IPS DF 6.9 (cell line): ENCODE data around the gene MRPL42.
"Not testable (repeated sequence)": the region's sequence is repeated elsewhere in the genome, so short reads cannot be mapped to it uniquely, and the experiment has no call there.

ENCODE experiments used
- DNase-seq: peaks from one replicate; pipeline ENCODE4 v3.0.0-alpha.2; 2013; ENCODE audit warnings: low read depth, low spot score
- H3K27ac ChIP-seq: one replicate; pipeline ENCODE4 v1.5.1; 2013; ENCODE audit warnings: low read length, control low read depth
- H3K27me3 ChIP-seq: 2 replicates; pipeline ENCODE4 v1.6.1; 2013; ENCODE audit warnings: mild to moderate bottlenecking, low read length; ENCODE audit not compliant: control insufficient read depth, insufficient read depth
- H3K36me3 ChIP-seq: 2 replicates; pipeline ENCODE4 v1.6.1; 2013; ENCODE audit warnings: low read length; ENCODE audit not compliant: control insufficient read depth, insufficient read depth
- H3K4me1 ChIP-seq: 2 replicates; pipeline ENCODE4 v1.6.1; 2013; ENCODE audit warnings: low read length; ENCODE audit not compliant: control insufficient read depth, insufficient read depth
- H3K4me3 ChIP-seq: 2 replicates; pipeline ENCODE4 v1.5.1; 2013; ENCODE audit warnings: mild to moderate bottlenecking, low read length
- H3K9me3 ChIP-seq: 2 replicates; pipeline ENCODE4 v1.6.1; 2013; ENCODE audit warnings: low read length, inconsistent platforms; ENCODE audit not compliant: control insufficient read depth, insufficient read depth
- WGBS: extraction: QIAGEN DNeasy Blood & Tissue Kit; methylation state at CpG from one replicate; pipeline ENCODE4 v1.1.7; 2013; ENCODE audit warnings: mixed read lengths, missing lambda C conversion rate; ENCODE audit not compliant: insufficient read length, insufficient coverage; 5-methylcytosine and 5-hydroxymethylcytosine counted together

Gene MRPL42

DNA sequence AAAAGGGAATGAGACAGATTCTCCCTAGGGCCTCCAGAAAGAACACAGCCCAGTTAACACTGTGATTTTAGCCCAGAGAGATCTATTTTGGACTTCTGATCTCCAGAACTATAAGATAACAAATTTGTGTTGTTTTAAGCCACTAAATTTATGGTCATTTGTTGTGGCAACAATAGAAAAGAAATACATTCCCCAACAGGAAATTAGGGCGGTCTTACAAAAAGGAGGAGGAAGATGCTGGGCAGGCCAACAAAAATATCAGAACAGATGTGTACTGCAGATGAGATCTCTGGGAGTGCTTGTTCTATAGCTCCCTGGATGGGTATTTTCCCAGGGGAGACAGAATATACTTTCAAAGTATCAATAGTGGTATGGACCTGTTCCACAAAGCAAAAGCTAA is 73.2 kb downstream of the MRPL42 start:
- no peak overlapping the region for H3K27ac ChIP-seq
- no peak overlapping the region for H3K4me3 ChIP-seq
- H3K9me3 ChIP-seq, result no peaks in the 10 kb centered on the region
- no peaks in the 10 kb centered on the region for H3K27me3 ChIP-seq
- no CpG with 5 or more reads among the region's 1 CpG for WGBS
- DNase-seq, result no peak
- no peaks in the 10 kb centered on the region for H3K36me3 ChIP-seq
- H3K4me1 ChIP-seq, result no peaks in the 10 kb centered on the region

DNA sequence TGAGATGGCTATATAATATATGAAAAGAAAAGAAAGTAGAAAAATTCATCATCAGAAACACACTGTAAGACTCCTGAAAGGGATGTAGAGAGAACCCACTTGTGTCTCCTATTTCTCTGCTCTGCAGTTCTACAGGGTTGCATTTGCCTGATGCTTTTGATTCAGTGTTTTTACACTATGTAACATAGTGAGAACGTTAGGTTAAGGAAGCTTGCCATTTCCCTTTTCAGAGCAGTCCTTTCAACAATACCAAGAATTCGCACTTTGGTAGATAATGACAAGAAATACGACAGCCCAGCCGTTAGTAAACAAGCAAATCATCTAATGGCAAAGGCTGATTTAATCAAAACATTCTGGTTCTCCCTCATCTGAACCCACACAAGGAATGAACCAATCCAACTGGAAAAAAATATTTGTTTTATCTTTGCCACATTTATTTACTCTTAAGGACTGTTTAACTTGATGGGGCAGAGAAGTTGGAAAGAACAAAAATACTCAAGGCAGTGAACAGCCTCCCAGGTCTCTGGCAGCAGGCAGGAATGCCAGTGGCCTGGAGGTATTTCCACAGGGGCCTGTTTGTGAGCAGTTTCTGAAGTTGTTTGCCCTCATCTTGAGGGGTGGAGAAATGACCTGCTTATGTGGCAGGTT is 74.4 kb downstream of the MRPL42 start:
- no peak for DNase-seq

DNA sequence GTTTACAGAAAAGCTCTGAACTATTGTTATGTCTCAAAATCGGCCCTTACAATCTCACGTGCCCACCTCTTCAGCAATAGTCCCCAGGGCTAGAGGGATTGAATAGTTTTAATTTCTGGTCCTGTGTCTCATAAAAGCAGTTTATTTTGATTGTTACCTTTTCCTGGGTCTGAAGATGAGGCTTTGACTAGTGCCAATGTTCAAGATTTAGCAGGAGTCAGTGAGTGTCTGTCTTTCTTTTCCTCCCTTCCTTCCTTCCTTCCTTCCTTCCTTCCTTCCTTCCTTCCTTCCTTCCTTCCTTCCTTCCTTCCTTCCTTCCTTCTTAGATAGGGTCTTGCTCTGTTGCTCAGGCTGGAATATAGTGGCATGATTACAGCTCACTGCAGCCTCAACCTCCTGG is 80.5 kb downstream of the MRPL42 start:
- Histone ChIP-seq H3K4me1 (no peaks in the 10 kb centered on the region), H3K27me3 (no peaks in the 10 kb centered on the region), H3K4me3 (no peak overlapping the region), H3K36me3 (no peaks in the 10 kb centered on the region), H3K27ac (no peak overlapping the region), H3K9me3 (no peaks in the 10 kb centered on the region)
- DNase-seq, result no peak
- no CpG with 5 or more reads among the region's 2 CpGs for WGBS

More for the DNA sequence above, 74.4 kb downstream of the MRPL42 start:
- no peaks in the 10 kb centered on the region for H3K27me3 ChIP-seq
- no peak overlapping the region for H3K4me3 ChIP-seq
- no peaks in the 10 kb centered on the region for H3K9me3 ChIP-seq
- no CpG with 5 or more reads among the region's 4 CpGs for WGBS
- H3K4me1 ChIP-seq, result no peaks in the 10 kb centered on the region
- no peaks in the 10 kb centered on the region for H3K36me3 ChIP-seq
- no peak overlapping the region for H3K27ac ChIP-seq

DNA sequence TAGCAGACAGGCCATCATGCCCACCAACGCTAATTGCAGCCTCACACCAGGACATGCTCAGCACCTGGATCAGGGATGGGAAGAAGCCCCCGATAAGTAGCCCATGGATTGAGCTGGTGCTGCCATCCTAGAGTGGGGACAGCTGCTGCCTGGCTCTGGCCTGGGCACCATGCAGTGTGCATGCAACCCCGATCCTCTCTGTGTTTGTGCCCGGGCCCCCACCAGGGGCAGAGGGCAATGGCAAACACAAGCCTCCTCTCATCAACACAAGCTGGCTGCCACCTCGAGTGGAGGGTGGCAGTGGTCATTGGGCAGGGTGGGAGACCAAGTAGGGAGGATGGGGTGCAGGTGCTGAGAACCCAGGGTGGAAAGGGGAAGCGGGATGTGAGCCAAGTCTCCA is 81.9 kb downstream of the MRPL42 start:
- H3K27ac ChIP-seq, result no peak overlapping the region
- no peak for DNase-seq
- H3K9me3 ChIP-seq, result no peaks in the 10 kb centered on the region
- H3K4me1 ChIP-seq, result no peaks in the 10 kb centered on the region
- H3K36me3 ChIP-seq, result no peaks in the 10 kb centered on the region
- no peaks in the 10 kb centered on the region for H3K27me3 ChIP-seq
- no CpG with 5 or more reads among the region's 6 CpGs for WGBS
- H3K4me3 ChIP-seq, result no peak overlapping the region

DNA sequence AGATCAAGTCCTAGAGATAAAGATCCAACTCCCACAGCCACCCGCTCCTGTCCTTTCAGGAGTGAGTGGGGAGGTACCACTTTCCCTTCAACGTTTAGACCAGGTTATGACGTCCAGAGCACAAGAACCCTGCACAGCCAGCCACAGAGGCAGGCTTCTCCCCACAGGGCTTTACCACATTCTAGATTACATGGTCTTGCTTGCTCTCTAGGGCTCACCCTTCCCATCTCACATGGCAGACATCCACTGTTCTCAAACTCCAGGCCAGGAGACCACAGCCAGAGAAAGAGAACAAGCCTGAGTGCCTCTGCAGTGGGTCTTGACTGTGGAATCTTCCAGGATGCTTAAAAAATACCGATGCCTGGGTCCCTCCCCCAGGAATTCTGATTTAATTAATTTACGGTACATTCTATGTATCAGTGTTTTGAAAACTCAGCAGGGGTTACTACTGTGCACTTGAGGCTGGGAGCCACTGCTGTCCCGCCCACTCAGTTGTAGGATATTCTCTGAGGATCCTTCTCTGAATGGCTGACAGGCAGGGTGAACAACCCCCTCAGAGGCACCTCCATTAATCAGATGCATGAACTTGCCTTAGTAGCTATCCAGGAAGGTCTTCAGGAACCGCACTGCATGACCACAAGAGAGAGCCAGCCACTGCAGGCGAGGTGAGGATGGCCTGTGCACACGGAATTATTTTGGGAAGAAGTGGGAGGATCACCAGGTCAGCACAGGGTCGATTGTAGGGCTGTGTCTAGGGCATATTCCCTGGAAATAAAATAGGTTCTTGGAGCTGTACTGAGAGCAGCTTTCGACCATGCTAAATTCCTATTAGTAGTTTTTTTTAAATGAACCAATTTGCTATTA is 83.7 kb downstream of the MRPL42 start:
- no peak for DNase-seq
- no peaks in the 10 kb centered on the region for H3K4me1 ChIP-seq
- H3K9me3 ChIP-seq, result no peaks in the 10 kb centered on the region
- no peaks in the 10 kb centered on the region for H3K36me3 ChIP-seq
- WGBS, result no CpG with 5 or more reads among the region's 11 CpGs
- no peak overlapping the region for H3K27ac ChIP-seq
- no peaks in the 10 kb centered on the region for H3K27me3 ChIP-seq
- H3K4me3 ChIP-seq, result no peak overlapping the region

DNA sequence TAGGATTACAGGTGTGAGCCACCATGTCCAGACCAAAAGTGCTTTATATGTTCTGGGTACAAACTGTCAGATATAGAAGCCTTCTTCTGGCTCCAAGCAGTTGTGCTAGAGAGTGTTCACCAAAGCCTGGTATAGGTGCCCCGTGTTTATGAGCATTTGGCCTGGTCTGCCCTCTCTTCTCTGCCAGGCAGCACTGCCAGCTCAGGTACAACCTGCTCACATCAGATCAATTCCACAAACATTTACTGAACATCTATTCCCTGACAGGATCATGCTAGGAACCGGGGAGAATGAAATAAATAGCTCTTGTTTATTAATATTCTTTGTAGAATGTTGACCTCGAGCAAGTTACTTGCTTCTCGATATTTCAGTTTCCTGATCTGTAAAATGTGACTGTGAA is 85.1 kb downstream of the MRPL42 start:
- no peak overlapping the region for H3K4me3 ChIP-seq
- no peaks in the 10 kb centered on the region for H3K36me3 ChIP-seq
- no peaks in the 10 kb centered on the region for H3K9me3 ChIP-seq
- H3K4me1 ChIP-seq, result no peaks in the 10 kb centered on the region
- no peak for DNase-seq
- no peaks in the 10 kb centered on the region for H3K27me3 ChIP-seq
- no peak overlapping the region for H3K27ac ChIP-seq
- WGBS, result no CpG with 5 or more reads among the region's 4 CpGs

DNA sequence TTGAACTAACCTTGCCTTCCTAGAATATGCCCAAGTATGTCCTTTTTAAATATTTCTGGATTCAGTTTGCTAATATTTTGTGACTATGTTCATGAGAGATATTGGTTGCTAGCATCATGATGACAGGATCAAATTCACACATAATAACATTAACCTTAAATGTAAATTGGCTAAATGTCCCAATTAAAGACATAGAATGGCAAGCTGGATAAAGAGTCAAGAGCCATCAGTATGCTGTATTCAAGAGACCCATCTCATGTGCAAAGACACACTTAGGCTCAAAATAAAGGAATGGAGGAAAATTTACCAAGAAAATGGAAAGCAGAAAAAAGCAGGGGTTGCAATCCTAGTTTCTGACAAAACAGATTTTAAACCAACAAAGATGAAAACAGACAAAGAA is 90.6 kb downstream of the MRPL42 start:
- not testable (repeated sequence) for H3K9me3 ChIP-seq, H3K4me3 ChIP-seq, H3K4me1 ChIP-seq, H3K27ac ChIP-seq, H3K36me3 ChIP-seq, H3K27me3 ChIP-seq, DNase-seq

DNA sequence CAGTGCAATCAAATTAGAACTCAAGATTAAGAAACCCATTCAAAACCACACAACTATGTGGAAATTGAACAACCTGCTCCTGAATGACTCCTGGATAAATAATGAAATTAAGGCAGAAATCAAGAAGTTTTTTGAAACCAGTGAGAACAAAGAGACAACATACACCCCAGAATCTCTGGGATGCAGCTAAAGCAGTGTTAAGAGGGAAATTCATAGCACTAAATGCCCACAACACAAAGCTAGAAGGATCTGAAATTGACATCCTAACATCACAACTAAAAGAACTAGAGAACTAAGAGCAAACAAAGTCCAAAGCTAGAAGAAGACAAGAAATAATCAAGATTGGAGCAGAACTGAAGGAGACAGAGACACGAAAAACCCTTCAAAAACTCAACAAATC is 91.4 kb downstream of the MRPL42 start:
- not testable (repeated sequence) for H3K27ac ChIP-seq, H3K27me3 ChIP-seq, H3K4me1 ChIP-seq, DNase-seq, H3K36me3 ChIP-seq, H3K4me3 ChIP-seq, H3K9me3 ChIP-seq
- WGBS, result no CpG with 5 or more reads among the region's 1 CpG

DNA sequence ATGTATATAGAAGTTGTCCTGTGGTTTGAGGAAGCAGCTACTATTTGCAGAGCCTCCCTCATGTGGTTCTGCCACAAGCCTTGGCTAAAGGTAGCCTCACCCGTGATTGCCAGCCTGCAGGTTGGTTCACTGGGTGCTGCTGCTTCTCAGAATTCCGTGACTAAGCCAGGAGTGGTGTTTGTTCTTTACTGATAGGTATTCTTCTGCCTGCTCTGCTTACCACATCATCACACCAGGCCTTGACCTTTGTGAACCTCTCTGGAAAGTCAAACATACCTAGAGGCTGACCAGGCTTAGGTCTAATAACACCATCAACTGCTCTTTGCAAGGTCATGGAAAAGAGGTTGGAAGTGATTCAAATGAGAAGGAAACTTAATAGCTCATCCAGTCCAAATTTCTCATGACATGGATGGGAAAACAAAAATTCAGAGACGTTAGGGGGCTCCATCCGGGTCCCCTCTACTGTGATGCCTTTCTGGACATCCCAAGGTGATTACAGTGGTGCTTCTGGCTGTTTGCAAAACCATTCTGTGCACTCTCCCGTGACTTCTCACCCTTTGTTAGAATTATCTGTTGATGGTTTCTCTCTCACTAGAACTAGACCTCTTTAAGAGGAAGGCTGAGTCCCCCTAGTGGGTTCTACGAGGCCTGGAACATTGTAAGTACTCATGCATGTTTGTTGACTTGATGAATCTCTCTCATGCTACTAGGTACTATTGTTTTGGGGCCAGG is 96.7 kb downstream of the MRPL42 start:
- Histone ChIP-seq H3K27ac (no peak overlapping the region), H3K27me3 (no peaks in the 10 kb centered on the region; the same call in 1 of the 2 replicates), H3K4me3 (no peak overlapping the region), H3K9me3 (no peaks in the 10 kb centered on the region), H3K4me1 (no peaks in the 10 kb centered on the region), H3K36me3 (no peaks in the 10 kb centered on the region)
- WGBS, result no CpG with 5 or more reads among the region's 6 CpGs
- DNase-seq, result no peak

DNA sequence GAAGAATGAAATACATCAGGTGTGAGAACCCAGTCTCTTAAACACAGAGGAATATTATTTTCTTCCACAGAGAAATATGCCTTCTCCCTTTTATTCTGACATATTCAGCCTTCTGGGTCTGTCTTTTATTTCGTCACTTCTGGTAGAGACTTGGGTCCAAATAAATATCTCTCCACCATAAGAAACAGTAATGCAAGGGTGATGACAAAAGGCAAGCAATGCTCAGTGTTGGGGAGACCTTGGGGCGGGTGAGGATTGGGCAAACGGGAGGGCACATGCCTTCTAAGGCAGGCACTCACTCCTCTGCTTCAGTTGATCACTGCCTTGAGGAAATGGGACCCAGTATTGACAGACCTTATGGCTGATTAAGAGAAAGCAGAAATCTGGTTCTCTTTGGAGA is 98.4 kb downstream of the MRPL42 start:
- WGBS, result no CpG with 5 or more reads among the region's 3 CpGs
- Histone ChIP-seq H3K4me1 (no peaks in the 10 kb centered on the region), H3K36me3 (no peaks in the 10 kb centered on the region), H3K27me3 (no peaks in the 10 kb centered on the region; the same call in 1 of the 2 replicates), H3K4me3 (no peak overlapping the region), H3K27ac (no peak overlapping the region), H3K9me3 (no peaks in the 10 kb centered on the region)
- no peak for DNase-seq
